GM19193 (cell line): ENCODE measurements around the gene CACNA2D1.

Source experiments
- POLR2A ChIP-seq: IDR thresholded peaks from 4 replicates; pipeline ENCODE4 v1.6.1; 2011; ENCODE audit not compliant: insufficient read depth, insufficient read length; ENCODE audit errors: extremely low read depth

CACNA2D1 gene

GRCh38 chr7:82131215-82131614 is 312.4 kb downstream of the CACNA2D1 start:
- no peak for TF ChIP-seq POLR2A

- no peak for TF ChIP-seq POLR2A
Observed at GRCh38 chr7:82129091-82129490, 314.5 kb downstream of the CACNA2D1 start.

GRCh38 chr7:82128546-82128945 is 315.0 kb downstream of the CACNA2D1 start:
- no peak for TF ChIP-seq POLR2A

DNA sequence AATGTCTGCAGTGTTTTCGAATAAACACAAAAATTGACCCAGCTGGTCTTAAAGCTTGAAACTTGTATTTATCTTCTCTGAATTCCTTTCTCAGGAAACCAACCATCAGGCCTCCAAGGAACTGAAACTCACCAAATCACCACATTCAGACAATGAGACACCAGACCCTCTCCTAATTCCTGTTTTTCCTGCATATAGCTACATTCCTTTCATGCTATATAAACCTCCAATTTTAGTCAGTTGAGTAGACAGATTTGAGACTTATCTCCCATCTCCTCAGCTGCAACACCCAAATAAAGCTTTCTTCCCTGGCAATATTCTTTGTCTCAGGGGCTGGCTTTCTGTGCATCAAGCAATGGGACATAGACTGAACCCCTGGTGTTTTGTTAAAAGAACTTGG is 317.0 kb downstream of the CACNA2D1 start:
- TF ChIP-seq POLR2A, result no peak

DNA sequence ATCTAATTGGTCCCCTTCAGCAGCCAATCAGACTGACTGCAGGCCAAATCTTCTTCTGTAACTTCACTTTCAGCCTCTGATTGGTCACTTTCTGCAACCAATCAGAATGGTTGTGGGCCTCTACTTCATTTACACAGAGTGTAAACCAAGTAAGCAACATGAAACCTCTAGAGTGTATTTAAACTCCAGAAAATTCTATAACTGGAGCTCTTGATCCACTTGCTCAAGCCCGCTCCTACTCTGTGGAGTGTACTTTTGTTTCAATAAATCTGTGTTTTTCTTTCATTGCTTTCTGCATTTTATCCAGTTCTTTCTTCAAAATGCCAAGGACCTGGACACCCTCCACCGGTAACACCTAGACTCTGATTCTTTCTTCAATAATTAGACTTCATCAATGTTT is 319.1 kb downstream of the CACNA2D1 start:
- no peak for TF ChIP-seq POLR2A

DNA sequence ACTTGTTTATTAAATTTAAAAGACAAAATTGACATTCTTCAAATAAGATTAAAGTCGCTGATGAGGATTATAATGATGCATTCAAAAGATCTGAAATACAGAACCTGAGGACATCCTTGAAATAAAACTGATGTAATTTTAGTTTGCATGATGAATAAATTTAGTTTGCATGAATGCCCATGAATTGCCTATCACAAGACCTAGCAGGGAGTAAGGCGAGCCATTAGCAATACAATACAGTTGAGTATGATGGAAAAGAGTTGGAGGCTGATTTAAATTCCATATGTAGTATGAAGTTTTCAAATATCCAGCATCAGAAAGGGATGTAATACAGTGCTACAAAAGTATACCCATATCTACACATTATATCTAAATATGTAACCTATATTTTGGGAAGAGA is 321.3 kb downstream of the CACNA2D1 start:
- TF ChIP-seq POLR2A, result no peak

- TF ChIP-seq POLR2A, result no peak
Observed at GRCh38 chr7:82114237-82114636, 329.3 kb downstream of the CACNA2D1 start.

GRCh38 chr7:82110146-82110840 is 333.3 kb downstream of the CACNA2D1 start:
- no peak for TF ChIP-seq POLR2A

- no peak for TF ChIP-seq POLR2A
Observed at GRCh38 chr7:82109288-82109687, 334.3 kb downstream of the CACNA2D1 start.

GRCh38 chr7:82106201-82106600 is 337.4 kb downstream of the CACNA2D1 start:
- no peak for TF ChIP-seq POLR2A

GRCh38 chr7:82105463-82105862 is 338.1 kb downstream of the CACNA2D1 start:
- no peak for TF ChIP-seq POLR2A

GRCh38 chr7:82098414-82098813 is 345.2 kb downstream of the CACNA2D1 start:
- no peak for TF ChIP-seq POLR2A

- no peak for TF ChIP-seq POLR2A
Observed at GRCh38 chr7:82091126-82091684, 352.4 kb downstream of the CACNA2D1 start.

DNA sequence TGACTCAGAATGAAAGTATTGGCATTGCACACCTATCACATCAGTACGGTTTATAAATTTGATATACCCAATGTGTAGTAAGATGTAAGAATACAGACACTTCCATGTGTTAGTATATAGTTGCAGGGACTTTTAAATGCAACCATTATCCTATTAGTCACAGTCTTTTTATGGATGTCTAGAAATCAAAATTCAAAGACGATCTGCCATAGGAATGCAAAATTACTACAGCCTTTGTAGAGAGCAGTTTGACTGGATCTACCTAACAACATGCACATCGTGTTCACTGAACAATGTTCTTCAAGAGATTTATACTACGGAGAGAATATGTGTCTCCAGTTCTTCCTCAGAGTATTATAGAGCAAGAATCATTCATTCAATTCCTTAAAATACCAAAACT is 356.5 kb downstream of the CACNA2D1 start:
- TF ChIP-seq POLR2A, result no peak

DNA sequence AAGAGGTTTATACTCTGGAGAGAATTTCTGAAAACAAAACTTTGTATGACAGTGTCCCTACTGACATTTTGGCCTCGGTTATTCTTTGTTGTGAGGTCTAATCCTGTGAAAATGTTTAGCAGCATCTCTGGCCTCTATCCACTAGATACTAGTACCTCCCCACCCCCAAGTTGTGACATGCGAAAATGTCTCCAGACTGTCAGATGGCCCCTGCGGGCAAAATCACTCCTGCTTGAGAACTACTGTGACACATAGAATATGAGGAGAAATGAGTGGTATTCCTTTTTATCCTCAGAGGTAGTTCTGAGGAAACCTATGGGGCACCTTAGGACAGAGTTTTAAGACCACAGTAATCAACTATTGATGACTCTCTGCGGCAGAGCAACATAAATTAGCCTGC is 358.5 kb downstream of the CACNA2D1 start:
- no peak for TF ChIP-seq POLR2A

- TF ChIP-seq POLR2A, result no peak
Observed at GRCh38 chr7:82081644-82082224, 361.8 kb downstream of the CACNA2D1 start.
